Measurements from ENCODE around the gene EXD3.

Gene EXD3

DNA sequence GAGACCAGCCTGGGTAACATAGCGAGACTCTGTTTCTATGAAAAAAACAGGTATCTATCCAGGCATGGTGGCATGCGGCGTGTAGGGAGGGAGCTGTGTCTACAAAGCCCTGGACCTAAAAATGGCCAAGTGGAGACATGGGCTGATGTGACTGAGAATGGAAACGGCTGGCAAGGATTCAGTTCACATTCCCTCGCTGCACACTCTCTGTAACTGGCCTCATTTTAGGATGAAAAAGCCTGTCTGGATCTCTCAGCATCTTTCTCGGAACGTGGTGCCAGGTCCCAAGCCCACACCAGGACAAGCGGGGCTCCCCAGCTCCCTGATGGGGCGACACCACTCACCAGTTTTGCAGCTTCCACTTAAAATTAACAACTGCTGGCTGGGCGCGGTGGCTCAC is 13.4 kb downstream of the EXD3 start:
- no peak for DNase-seq

- no peak for DNase-seq
These were observed 14.1 kb downstream of the EXD3 start for GRCh38 chr9:137408651-137409405.

DNA sequence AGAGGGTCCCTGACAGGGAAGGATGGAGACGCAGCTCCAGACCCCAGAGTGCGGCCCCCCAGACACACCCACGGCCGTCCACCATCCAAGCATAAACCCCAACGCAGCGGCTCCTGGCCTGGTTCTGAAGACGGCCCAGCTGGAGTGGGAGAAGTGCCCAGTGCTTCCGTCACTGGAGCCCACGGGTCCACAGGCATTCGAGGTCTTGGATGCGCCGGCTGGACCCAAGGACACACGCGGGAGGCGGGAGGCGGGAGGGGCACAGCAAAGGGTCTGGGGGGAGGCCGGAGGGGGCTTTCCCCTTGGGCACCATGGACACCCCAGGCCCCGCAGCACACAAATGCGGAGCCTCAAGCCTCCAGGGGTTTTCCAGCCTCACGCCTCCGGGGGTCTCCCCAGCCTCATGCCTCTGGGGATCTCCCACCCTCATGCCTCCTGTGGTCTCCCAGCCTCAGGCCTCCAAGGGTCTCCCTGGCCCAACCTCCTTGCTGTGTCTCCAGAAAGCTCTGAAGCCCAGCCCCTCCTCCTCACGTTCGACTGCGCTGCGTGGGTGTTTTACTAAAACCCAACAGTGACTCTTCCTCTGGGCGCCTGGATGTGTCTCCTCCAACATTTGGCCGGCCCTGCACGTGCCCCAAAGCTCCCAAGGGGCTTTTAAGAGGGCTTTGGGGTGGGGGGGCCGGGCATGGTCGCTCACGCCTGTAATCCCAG is 15.2 kb downstream of the EXD3 start:
- DNase-seq = no peak

GRCh38 chr9:137406876-137407589 is 15.9 kb downstream of the EXD3 start:
- no peak for DNase-seq

DNA sequence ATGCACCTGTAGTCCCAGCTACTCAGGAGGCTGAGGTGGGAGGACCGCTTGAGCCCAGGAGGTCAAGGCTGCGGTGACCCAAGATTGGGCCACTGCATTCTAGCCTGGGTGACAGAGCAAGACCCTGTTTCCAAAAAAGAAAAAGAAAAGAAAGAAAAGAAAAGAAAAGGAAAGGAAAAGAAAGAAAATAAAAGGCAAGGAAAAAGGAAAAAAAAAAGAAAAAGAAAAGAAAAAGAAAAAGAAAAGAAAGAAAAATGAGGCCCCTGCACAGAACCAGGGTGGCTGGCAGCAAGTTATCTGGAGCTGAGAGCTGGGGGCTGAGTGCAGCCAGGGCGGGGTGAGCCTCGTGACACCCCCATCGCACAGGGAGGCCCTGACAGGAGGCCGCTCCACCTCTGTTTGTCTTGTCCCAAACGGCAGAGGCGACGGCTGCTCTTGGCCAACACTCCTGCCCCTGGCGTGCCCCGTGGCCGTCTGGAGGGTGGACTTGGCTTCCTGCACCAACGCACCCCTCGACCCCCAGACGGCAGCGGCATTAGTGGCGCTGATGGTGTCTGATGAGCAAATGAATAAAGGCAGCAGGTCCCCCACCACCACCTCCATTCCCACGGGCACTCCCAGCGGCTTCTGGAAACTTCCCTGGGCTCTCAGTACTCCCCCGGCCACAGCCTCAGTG is 16.7 kb downstream of the EXD3 start:
- no peak for DNase-seq

DNA sequence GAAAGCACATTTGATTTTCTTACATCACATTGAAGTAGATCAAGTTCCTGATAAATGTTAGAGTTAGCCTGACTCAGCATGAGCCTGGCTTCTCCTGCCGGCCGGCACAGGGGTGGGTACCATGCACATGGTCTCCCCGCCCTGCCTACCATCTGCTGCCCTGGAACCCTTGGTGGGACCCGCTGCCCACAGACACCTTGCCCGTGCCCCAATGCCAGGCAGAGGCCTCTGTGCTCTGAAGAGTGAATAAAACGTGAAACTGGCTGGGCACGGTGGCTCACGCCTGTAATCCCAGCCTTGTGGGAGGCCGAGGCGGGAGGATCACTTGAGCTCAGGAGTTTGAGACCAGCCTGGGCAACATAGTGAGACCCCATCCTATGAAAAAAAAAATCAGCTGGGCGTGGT is 17.3 kb downstream of the EXD3 start:
- no peak for DNase-seq

DNA sequence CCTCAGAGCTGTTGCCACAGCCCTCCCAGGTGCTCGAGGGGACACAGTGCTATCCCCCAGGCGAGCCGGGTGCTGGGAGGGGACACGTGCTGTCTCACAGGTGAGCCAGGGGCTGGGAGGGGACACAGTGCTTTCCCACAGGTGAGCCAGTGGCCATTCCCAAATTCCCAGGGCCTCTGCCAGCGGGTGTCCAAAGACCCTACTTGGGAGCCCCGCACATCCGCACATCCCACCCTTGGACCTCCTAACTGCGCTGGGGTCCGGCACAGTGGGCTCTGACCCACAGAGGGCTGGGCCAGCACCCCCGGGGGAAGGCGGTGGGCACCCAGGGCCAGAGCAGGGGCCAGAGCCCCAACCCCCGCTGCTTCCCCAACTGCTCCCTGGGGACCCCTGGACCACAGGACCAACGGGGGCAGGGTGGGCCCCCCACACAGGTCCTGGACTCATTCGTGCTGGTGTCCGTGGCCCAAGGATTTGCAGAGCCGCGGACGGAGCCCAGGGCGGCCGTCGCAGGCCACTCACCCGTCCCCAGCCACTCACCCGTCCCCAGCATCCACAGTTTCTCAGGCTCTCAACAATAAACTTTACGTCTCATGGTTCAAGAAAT is 17.9 kb downstream of the EXD3 start:
- no peak for DNase-seq

DNA sequence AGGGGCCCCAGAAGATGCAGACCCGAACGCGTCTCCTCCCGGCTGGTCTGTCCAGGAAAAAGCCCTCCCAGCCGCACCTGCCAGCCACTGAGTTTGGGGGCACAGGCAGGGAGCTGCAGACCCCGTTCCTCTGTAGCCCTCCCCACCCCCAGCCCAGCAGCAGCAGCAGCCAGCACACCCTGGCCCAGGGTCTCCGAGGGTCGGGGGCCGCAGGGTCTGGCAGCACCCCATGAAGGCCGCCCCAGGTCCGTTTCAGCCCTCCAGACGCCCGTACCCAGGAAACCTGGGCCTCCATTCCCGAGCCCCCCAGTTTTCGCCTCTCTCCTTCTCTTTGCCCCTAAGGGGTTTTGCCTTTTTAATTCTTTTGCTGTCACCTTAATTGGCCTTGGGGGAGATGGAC is 19.7 kb downstream of the EXD3 start:
- DNase-seq = no peak

DNA sequence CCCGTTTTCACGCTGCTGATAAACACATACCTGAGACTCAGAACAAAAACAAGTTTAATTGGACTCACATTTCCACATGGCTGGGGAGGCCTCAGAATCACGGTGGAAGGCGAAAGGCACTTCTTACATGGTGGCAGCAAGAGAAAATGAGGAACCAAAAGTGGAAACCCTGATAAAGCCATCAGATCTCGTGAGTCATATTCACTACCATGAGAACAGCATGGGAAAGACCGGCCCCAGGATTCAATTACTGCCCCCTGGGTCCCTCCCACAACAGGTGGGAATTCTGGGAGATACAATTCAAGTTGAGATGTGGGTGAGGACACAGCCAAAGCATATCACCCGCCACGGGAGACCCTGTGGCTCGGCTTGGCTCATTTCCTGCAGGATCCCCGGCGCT is 20.2 kb downstream of the EXD3 start:
- DNase-seq = no peak

DNA sequence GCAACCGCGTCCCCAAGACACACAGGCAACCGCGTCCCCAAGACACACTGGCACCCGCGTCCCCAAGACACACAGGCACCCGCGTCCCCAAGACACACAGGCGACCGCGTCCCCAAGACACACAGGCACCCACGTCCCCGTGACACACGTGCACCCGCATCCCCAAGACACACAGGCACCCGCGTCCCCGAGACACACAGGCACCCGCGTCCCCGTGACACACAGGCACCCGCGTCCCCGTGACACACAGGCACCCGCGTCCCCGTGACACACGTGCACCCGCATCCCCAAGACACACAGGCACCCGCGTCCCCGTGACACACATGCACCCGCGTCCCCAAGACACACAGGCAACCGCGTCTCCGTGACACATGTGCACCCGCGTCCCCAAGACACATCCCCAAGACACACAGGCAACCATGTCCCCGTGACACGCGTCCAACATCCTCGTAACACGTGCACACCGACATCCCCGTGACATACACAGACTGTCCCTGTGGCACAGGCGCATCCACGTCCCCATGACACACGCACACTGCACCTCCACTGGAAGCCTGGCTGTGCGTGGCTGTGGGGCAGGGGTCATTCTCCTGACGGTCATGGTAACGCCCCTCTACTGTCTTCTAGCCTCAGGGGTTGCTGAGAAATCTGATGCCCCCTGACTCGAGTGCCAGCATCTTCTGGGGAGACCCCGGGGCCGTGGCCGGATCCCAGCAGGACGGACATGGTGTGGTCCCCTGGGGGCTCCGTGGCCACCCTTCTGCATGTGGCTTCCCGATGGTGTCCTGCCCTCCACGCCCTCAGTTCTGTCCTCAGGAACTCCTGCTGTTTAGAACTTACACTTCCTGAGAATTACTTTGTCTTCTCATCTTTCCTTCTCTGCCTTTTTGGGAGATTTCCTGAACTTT is 24.1 kb downstream of the EXD3 start:
- no peak for DNase-seq

DNA sequence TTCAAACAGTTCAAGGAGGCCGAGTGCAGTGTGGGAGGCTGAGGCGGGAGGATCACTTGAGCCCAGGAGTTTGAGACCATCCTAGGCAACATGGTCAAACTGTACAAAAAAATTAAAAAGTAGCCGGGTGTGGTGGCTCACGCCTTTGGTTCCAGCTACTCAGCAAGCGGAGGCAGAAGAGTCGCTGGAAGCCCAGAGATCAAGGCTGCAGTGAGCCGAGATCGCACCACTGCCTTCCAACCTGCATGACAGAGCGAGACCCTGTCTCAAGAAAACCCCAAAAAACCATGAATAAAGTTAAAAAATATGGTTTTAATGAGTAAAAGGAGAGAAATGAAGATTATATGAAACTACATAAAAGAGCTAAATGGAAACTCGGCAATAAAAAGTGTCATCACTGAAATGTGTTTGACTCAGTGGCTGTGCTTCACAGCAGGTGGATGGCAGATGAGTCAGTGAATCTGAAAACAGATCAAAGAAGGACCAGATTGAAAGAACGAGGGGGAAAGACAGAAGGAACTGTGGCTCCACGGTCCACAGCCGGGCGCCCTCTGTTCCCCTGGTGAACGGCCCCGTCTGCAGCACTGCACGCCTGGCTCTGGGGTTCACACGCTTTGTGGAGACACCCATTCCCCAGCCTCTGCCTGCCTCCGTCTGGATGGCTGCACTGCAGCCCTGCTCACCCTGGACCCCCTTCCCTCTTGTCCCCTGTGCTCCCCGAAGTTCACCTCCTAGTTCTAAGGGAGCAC is 25.1 kb downstream of the EXD3 start:
- DNase-seq = no peak

DNA sequence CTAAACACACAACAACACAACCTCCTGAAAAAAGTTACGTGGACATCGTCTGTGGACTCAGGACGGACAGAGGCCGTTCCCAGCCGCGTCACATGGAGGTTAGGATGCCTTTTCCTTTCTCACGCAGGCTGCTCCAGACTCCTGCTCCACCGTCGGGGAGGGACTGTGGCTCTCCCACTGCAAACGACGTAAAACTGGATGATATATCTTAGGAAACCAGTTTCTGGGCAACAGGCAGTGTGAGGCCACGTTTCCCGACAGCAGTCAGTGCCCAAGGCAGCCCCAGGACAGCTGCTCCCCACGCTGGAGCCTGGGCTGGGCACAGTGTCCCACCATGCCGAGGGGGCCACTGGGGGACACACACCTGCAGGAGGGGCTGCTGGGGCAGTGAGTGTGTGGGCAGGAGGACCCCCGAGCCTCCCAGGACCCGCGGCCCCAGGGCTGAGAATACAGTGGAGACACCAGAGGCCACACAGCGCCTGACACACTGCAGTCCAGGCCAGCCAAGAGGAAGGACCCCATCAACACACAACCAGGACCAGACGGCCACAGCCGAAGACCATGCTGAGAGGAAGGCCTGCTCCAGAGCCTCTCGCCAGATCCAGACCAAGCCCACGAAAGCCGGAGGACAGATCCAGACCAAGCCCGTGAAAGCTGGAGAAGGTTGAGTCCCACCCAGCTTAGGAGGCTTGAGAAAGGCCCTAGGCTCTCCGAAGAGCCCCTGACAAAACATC is 26.2 kb downstream of the EXD3 start:
- DNase-seq = no peak

DNA sequence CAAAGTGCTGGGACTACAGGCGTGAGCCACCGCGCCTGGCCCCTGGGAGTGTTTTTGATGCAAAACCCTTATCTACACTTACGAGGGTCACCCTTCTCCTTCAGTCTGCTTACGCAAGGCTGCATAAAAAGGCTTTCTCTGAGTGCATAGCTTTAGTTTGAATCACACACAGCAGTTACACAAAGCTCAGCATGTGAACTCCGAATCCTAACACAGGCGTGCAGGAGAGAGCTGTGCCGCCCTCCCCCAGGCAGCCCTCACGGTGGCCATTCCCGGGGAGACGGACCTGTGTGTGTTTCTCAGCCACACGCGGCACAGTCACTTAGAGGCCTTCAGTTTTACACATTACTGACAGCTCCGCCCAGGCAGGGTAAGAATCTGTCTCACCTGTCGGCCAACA is 26.7 kb downstream of the EXD3 start:
- no peak for DNase-seq

GRCh38 chr9:137395666-137396010 is 27.3 kb downstream of the EXD3 start:
- DNase-seq = no peak

- DNase-seq = no peak
These were observed 27.9 kb downstream of the EXD3 start for GRCh38 chr9:137394866-137395665.

- DNase-seq = no peak
These were observed 29.5 kb downstream of the EXD3 start for GRCh38 chr9:137393176-137394150.

- DNase-seq = no peak
These were observed 30.5 kb downstream of the EXD3 start for GRCh38 chr9:137392232-137393007.

- DNase-seq = no peak
These were observed 31.6 kb downstream of the EXD3 start for GRCh38 chr9:137391411-137391754.

Measured in NCI-H446 (cell line).